Endodermal cell (in vitro differentiated cells): ENCODE measurements around the gene GBA3. TPM values are rescaled to one million over a fixed set of nuclear protein-coding genes. Genes with fewer than 3 reads are reported as not detected.

Source experiments
- DNase-seq: peaks from one replicate; pipeline ENCODE4 v3.0.0-alpha.2; 2017
- H3K27ac ChIP-seq: 2 replicates; pipeline ENCODE4 v1.5.1; 2013; ENCODE audit warnings: mild to moderate bottlenecking, low read depth, low read length, moderate library complexity
- H3K27me3 ChIP-seq: 2 replicates; pipeline ENCODE4 v1.6.1; 2013; ENCODE audit warnings: mild to moderate bottlenecking, low read length, moderate library complexity; ENCODE audit not compliant: insufficient read depth, control insufficient read depth, poor library complexity, severe bottlenecking
- H3K36me3 ChIP-seq: 2 replicates; pipeline ENCODE4 v1.7.0; 2013; ENCODE audit warnings: mild to moderate bottlenecking, low read length, moderate library complexity; ENCODE audit not compliant: control insufficient read depth, insufficient read depth
- H3K4me1 ChIP-seq: one replicate; pipeline ENCODE4 v1.7.0; 2013; ENCODE audit warnings: low read length; ENCODE audit not compliant: control insufficient read depth, insufficient read depth
- H3K4me3 ChIP-seq: 2 replicates; pipeline ENCODE4 v1.5.1; 2013; ENCODE audit warnings: mild to moderate bottlenecking, low read length, moderate library complexity
- H3K9ac ChIP-seq: 2 replicates; pipeline ENCODE4 v1.6.1; 2013; ENCODE audit warnings: mild to moderate bottlenecking, low read length, moderate library complexity; ENCODE audit not compliant: poor library complexity, severe bottlenecking; ENCODE audit errors: extremely low read depth
- H3K9me3 ChIP-seq: 2 replicates; pipeline ENCODE4 v1.6.1; 2013; ENCODE audit warnings: mild to moderate bottlenecking, low read length, moderate library complexity; ENCODE audit not compliant: control insufficient read depth
- H3K27ac Mint-ChIP-seq: 2 replicates; pipeline ENCODE4 v1.8.0; 2020; ENCODE audit warnings: mixed read lengths
- H3K27me3 Mint-ChIP-seq: 2 replicates; pipeline ENCODE4 v1.8.0; 2021; ENCODE audit warnings: mild to moderate bottlenecking, mixed read lengths; ENCODE audit not compliant: insufficient read depth
- H3K36me3 Mint-ChIP-seq: 2 replicates; pipeline ENCODE4 v1.8.0; 2020; ENCODE audit warnings: low read depth, mixed read lengths
- H3K4me1 Mint-ChIP-seq: 2 replicates; pipeline ENCODE4 v1.8.0; 2020; ENCODE audit warnings: mixed read lengths
- H3K4me3 Mint-ChIP-seq: 2 replicates; pipeline ENCODE4 v1.8.0; 2020; ENCODE audit warnings: mild to moderate bottlenecking, moderate library complexity, mixed read lengths
- H3K9me3 Mint-ChIP-seq: 2 replicates; pipeline ENCODE4 v1.8.0; 2020; ENCODE audit warnings: mild to moderate bottlenecking, mixed read lengths
- CTCF ChIP-seq: fragments of 200-600 bp; sonication (generic); conservative IDR thresholded peaks from 2 replicates; pipeline ENCODE4 v1.5.0; 2021; ENCODE audit warnings: antibody characterized with exemption, mild to moderate bottlenecking
- WGBS, 2 experiments: methylation state at CpG; one replicate each; pipeline versions ENCODE4 v1.1.5 to v1.1.7; 2013; ENCODE audit warnings: missing lambda C conversion rate in 2 of 2, mixed read lengths in 1 of 2; ENCODE audit not compliant: insufficient coverage in 1 of 2, insufficient read length in 1 of 2; 5-methylcytosine and 5-hydroxymethylcytosine counted together
- total RNA-seq, 2 donors: library from RNA; stranded (reverse); fragmentation: NEBNext Ultra II Directional in 1 of 2; extraction: Animal tissue kit (Norgen Biotek cat#: 25700) in 1 of 2; gene quantifications; 2 replicates in 1 of 2; 3 replicates in 1 of 2; pipeline ENCODE4 v1.2.1, GENCODE V29; 2021

GBA3 gene
- total RNA-seq, 2 donors from 2014 or later: not detected

- WGBS, 2 experiments: 91 to 100% methylated on average over 1 to 3 of the region's 3 CpGs
- Histone ChIP-seq H3K36me3 (no peaks in the 10 kb centered on the region), H3K27ac (no peak overlapping the region), H3K4me3 (no peak overlapping the region), H3K9me3 (no peaks in the 10 kb centered on the region), H3K27me3 (no peaks in the 10 kb centered on the region), H3K9ac (no peak overlapping the region), H3K4me1 (no peaks in the 10 kb centered on the region)
- H3K4me1 Mint-ChIP-seq: no peaks in the 10 kb centered on the region
- H3K27ac Mint-ChIP-seq: no peak overlapping the region
- H3K36me3 Mint-ChIP-seq: no peaks in the 10 kb centered on the region
- peaks cover 1% of the 10 kb centered on the region for H3K9me3 Mint-ChIP-seq
- H3K27me3 Mint-ChIP-seq: no peaks in the 10 kb centered on the region
- no peak for DNase-seq
- no peak for TF ChIP-seq CTCF
- no peak overlapping the region for H3K4me3 Mint-ChIP-seq
Measured at GRCh38 chr4:22719218-22719617, 26.5 kb downstream of the GBA3 start.

GRCh38 chr4:22720091-22720490 lies 27.4 kb downstream of the GBA3 start:
- Histone ChIP-seq H3K9me3 (no peaks in the 10 kb centered on the region), H3K27ac (no peak overlapping the region), H3K9ac (no peak overlapping the region), H3K27me3 (no peaks in the 10 kb centered on the region), H3K4me3 (no peak overlapping the region), H3K36me3 (no peaks in the 10 kb centered on the region), H3K4me1 (no peaks in the 10 kb centered on the region)
- 91 to 100% methylated on average over 1 to 2 of the region's 2 CpGs for WGBS, 2 experiments
- no peak for TF ChIP-seq CTCF
- Mint-ChIP-seq H3K27me3 (no peaks in the 10 kb centered on the region), H3K27ac (no peak overlapping the region), H3K4me3 (no peak overlapping the region), H3K9me3 (peaks cover 1% of the 10 kb centered on the region), H3K4me1 (no peaks in the 10 kb centered on the region), H3K36me3 (no peaks in the 10 kb centered on the region)
- DNase-seq: no peak

- no peak overlapping the region for H3K4me3 ChIP-seq
- no peaks in the 10 kb centered on the region for H3K27me3 ChIP-seq
- 57% methylated on average over 1 of the region's 1 CpG; no CpG with 5 or more reads in 1 of the 2 experiments for WGBS, 2 experiments
- H3K4me1 ChIP-seq: no peaks in the 10 kb centered on the region
- H3K27ac ChIP-seq: no peak overlapping the region
- H3K36me3 Mint-ChIP-seq: no peaks in the 10 kb centered on the region
- no peak for TF ChIP-seq CTCF
- no peak for DNase-seq
- no peaks in the 10 kb centered on the region for H3K9me3 ChIP-seq
- no peaks in the 10 kb centered on the region for H3K27me3 Mint-ChIP-seq
- no peaks in the 10 kb centered on the region for H3K4me1 Mint-ChIP-seq
- H3K4me3 Mint-ChIP-seq: no peak overlapping the region
- no peaks in the 10 kb centered on the region for H3K36me3 ChIP-seq
- H3K9me3 Mint-ChIP-seq: peaks cover 1% of the 10 kb centered on the region
- no peak overlapping the region for H3K9ac ChIP-seq
- H3K27ac Mint-ChIP-seq: no peak overlapping the region
Measured at GRCh38 chr4:22721204-22721603, 28.5 kb downstream of the GBA3 start.
